PC-9 (cell line): Measurements from ENCODE around the gene PCID2. TPM values are rescaled to one million over a fixed set of nuclear protein-coding genes. Genes with fewer than 3 reads are reported as not detected.
A peak's percentile ranks its signal among the peaks of the same experiment; 100 is the strongest.

Source experiments
- BruUV-seq: library from RNA; stranded (reverse); fragments of 400-500 nt; replicated peaks from 2 replicates; lab custom pipeline; 2021; lab: Mats Ljungman, UMichigan
- CTCF ChIA-PET: fragments of 300-600 bp; sonication (Branson Sonifier 250); formaldehyde crosslinking; loops from one replicate; lab custom pipeline; 2022; ENCODE audit warnings: antibody characterized with exemption; lab: Charles Lee
- POLR2A ChIA-PET: fragments of 300-600 bp; sonication (Branson Sonifier 250); formaldehyde crosslinking; loops from one replicate; lab custom pipeline; 2022; ENCODE audit warnings: antibody characterized with exemption; ENCODE audit not compliant: unreplicated experiment; lab: Charles Lee
- DNase-seq, 2 experiments: peaks; one replicate each; pipeline versions ENCODE4 v3.0.0 to v3.0.0-alpha.2; 2015 to 2022; ENCODE audit warnings: mixed read lengths in 1 of 2
- H2AFZ ChIP-seq: fragments of 200-600 bp; sonication (generic); 2 replicates; pipeline ENCODE4 v1.8.1; 2017; ENCODE audit warnings: antibody characterized with exemption
- H3F3A ChIP-seq: fragments of 200-600 bp; sonication (generic); 2 replicates; pipeline ENCODE4 v1.8.1; 2017; ENCODE audit warnings: antibody characterized with exemption, mild to moderate bottlenecking, low read depth; ENCODE audit not compliant: insufficient read depth
- H3K27ac ChIP-seq: fragments of 200-600 bp; sonication (generic); 2 replicates; pipeline ENCODE4 v1.6.1; 2016; ENCODE audit warnings: mixed run types
- H3K27me3 ChIP-seq: fragments of 200-600 bp; sonication (generic); 2 replicates; pipeline ENCODE4 v1.6.1; 2016; ENCODE audit warnings: low read depth, mixed run types; ENCODE audit not compliant: insufficient read depth
- H3K36me3 ChIP-seq: fragments of 200-600 bp; sonication (generic); 2 replicates; pipeline ENCODE4 v1.6.1; 2016; ENCODE audit warnings: low read depth, mixed run types
- H3K4me1 ChIP-seq: fragments of 200-600 bp; sonication (generic); replicated peaks from 2 replicates; pipeline ENCODE4 v1.6.1; 2016; ENCODE audit warnings: mixed run types; ENCODE audit not compliant: insufficient read depth
- H3K4me2 ChIP-seq: fragments of 200-600 bp; sonication (generic); 2 replicates; pipeline ENCODE4 v1.6.1; 2017; ENCODE audit warnings: mixed run types
- H3K4me3 ChIP-seq: fragments of 200-600 bp; sonication (generic); 2 replicates; pipeline ENCODE4 v1.6.1; 2016; ENCODE audit warnings: mixed run types
- H3K79me2 ChIP-seq: fragments of 200-600 bp; sonication (generic); 2 replicates; pipeline ENCODE4 v1.6.1; 2017; ENCODE audit warnings: low read depth, mixed run types
- H3K9me2 ChIP-seq: fragments of 200-600 bp; sonication (generic); 2 replicates; pipeline ENCODE4 v1.8.1; 2017; ENCODE audit warnings: mild to moderate bottlenecking; ENCODE audit not compliant: insufficient read depth
- H3K9me3 ChIP-seq: fragments of 200-600 bp; sonication (generic); 2 replicates; pipeline ENCODE4 v1.8.1; 2016; ENCODE audit warnings: low read depth; ENCODE audit not compliant: insufficient read depth
- H4K20me1 ChIP-seq: fragments of 200-600 bp; sonication (generic); 2 replicates; pipeline ENCODE4 v1.8.1; 2017; ENCODE audit not compliant: insufficient read depth
- CTCF ChIP-seq: fragments of 200-600 bp; sonication (generic); conservative IDR thresholded peaks from 2 replicates; pipeline ENCODE4 v1.6.1; 2017; ENCODE audit warnings: mixed run types, antibody characterized with exemption, mild to moderate bottlenecking, moderate library complexity
- EZH2 ChIP-seq: fragments of 200-600 bp; sonication (generic); IDR thresholded peaks from 2 replicates; pipeline ENCODE4 v1.8.0; 2017; ENCODE audit warnings: antibody characterized with exemption, low read depth
- intact Hi-C: fragments of 100-400 bp; cut with micrococcal nuclease; formaldehyde crosslinking; loops from one replicate; pipeline ENCODE4 v1.10.0; 2022; ENCODE audit not compliant: unreplicated experiment
- total RNA-seq: library from RNA; stranded (reverse); gene quantifications from 2 replicates; pipeline ENCODE4 v1.2.3, GENCODE V29; 2021

Gene PCID2
- total RNA-seq, 1 experiment from 2014 or later: 71.8 TPM

- ChIA-PET POLR2A (no interaction called here), CTCF (no interaction called here)
- H3F3A ChIP-seq: peaks cover 20% of the 10 kb centered on the region
- H3K36me3 ChIP-seq: peaks cover 40% of the 10 kb centered on the region
- no peaks in the 10 kb centered on the region for H3K9me2 ChIP-seq
- peak overlapping the region; percentile 83 for H3K4me2 ChIP-seq
- DNase-seq: peak; percentile 38 to 39
- BruUV-seq: TSS peak; percentile 50
- no peaks in the 10 kb centered on the region for H3K9me3 ChIP-seq
- peak overlapping the region; percentile 90 for H3K27ac ChIP-seq
- intact Hi-C loops: loop anchor here (5.0 kb wide), 1 partner anchor 266 kb away; no protein-coding TSS in a partner anchor
- peak overlapping the region; percentile 83 for H2AFZ ChIP-seq
- peaks cover 86% of the 10 kb centered on the region for H3K79me2 ChIP-seq
- H3K27me3 ChIP-seq: no peaks in the 10 kb centered on the region
- peaks cover 40% of the 10 kb centered on the region for H3K4me1 ChIP-seq
- H4K20me1 ChIP-seq: peaks cover 61% of the 10 kb centered on the region
- TF ChIP-seq CTCF (no peak), EZH2 (no peak)
- peak overlapping the region; percentile 97 for H3K4me3 ChIP-seq
Measured at GRCh38 chr13:113207890-113208420, 514 bp downstream of the PCID2 start.

- Histone ChIP-seq H4K20me1 (peaks cover 61% of the 10 kb centered on the region), H2AFZ (no peak overlapping the region), H3K4me1 (peaks cover 40% of the 10 kb centered on the region), H3K27me3 (no peaks in the 10 kb centered on the region), H3K9me3 (no peaks in the 10 kb centered on the region), H3F3A (peaks cover 22% of the 10 kb centered on the region), H3K4me3 (peak overlapping the region; percentile 97), H3K9me2 (no peaks in the 10 kb centered on the region), H3K79me2 (peaks cover 86% of the 10 kb centered on the region), H3K4me2 (peak overlapping the region; percentile 83), H3K36me3 (peaks cover 40% of the 10 kb centered on the region), H3K27ac (peak overlapping the region; percentile 90; the same call in 1 of the 2 replicates)
- CTCF ChIA-PET: no interaction called here
- DNase-seq: peak in 1 of 2 experiments; percentile 15
- intact Hi-C loops: loop anchor here (5.0 kb wide), 1 partner anchor 265 kb away; no protein-coding TSS in a partner anchor
- no TSS peak for BruUV-seq
- POLR2A ChIA-PET: no interaction called here
- TF ChIP-seq CTCF: no peak
- TF ChIP-seq EZH2: no peak
Measured at GRCh38 chr13:113207460-113207859, 1.0 kb downstream of the PCID2 start.

GRCh38 chr13:113205428-113205931 lies 3.0 kb downstream of the PCID2 start:
- Histone ChIP-seq H3K9me3 (no peaks in the 10 kb centered on the region), H3K4me2 (peak overlapping the region; percentile 83; the same call in 1 of the 2 replicates), H3K4me1 (peaks cover 22% of the 10 kb centered on the region), H3K27me3 (no peaks in the 10 kb centered on the region), H3K4me3 (no peak overlapping the region; the same call in 1 of the 2 replicates), H2AFZ (no peak overlapping the region), H3K36me3 (peaks cover 24% of the 10 kb centered on the region), H3K79me2 (peaks cover 85% of the 10 kb centered on the region), H4K20me1 (peaks cover 59% of the 10 kb centered on the region; the same call in 1 of the 2 replicates), H3K9me2 (no peaks in the 10 kb centered on the region), H3K27ac (peak overlapping the region; percentile 33), H3F3A (peaks cover 19% of the 10 kb centered on the region)
- TF ChIP-seq EZH2: no peak
- no peak for TF ChIP-seq CTCF
- peak in 1 of 2 experiments; percentile 29 for DNase-seq
- BruUV-seq: no TSS peak
- intact Hi-C loops: loop anchor here (5.0 kb wide), 1 partner anchor 263 kb away; no protein-coding TSS in a partner anchor
- POLR2A ChIA-PET: no interaction called here
- CTCF ChIA-PET: no interaction called here
